ENCODE data around the gene HSPH1.
"Not testable (repeated sequence)": the region's sequence is repeated elsewhere in the genome, so short reads cannot be mapped to it uniquely, and the experiment has no call there.

DNA sequence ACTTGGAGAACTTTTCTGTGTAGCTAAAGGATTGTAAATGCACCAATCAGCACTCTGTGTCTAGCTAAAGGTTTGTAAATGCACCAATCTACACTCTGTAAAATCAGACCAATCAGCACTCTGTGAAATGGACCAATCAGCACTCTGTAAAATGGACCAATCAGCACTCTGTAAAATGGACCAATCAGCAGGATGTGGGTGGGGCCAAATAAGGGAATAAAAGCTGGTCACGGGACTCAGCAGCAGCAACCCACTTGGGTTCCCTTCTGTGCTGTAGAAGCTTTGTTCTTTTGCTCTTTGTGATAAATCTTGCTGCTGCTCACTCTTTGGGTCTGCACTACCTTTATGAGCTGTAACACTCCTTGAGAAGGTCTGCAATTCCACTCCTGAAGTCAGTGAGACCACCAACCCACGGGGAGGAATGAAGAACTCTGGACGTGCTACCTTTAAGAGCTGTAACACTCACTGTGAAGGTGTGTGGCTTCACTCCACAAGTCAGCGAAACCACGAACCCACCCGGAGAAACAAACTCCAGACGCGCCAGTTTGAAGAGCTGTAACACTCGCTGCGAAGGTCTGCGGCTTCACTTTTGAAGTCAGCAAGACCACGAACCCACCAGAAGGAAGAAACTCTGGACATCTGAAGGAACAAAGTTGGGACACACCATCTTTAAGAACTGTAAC is 16.2 kb upstream of the HSPH1 start:
- not testable (repeated sequence) for TF ChIP-seq ZNF501, ZSCAN25 (CRISPR knock-in tag; IDR thresholded peaks at IDR 0.05)
- TF ChIP-seq, protein P1, sequence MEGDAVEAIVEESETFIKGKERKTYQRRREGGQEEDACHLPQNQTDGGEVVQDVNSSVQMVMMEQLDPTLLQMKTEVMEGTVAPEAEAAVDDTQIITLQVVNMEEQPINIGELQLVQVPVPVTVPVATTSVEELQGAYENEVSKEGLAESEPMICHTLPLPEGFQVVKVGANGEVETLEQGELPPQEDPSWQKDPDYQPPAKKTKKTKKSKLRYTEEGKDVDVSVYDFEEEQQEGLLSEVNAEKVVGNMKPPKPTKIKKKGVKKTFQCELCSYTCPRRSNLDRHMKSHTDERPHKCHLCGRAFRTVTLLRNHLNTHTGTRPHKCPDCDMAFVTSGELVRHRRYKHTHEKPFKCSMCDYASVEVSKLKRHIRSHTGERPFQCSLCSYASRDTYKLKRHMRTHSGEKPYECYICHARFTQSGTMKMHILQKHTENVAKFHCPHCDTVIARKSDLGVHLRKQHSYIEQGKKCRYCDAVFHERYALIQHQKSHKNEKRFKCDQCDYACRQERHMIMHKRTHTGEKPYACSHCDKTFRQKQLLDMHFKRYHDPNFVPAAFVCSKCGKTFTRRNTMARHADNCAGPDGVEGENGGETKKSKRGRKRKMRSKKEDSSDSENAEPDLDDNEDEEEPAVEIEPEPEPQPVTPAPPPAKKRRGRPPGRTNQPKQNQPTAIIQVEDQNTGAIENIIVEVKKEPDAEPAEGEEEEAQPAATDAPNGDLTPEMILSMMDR (CRISPR knock-in tag; IDR thresholded peaks at IDR 0.05) = not testable (repeated sequence)

Data from HepG2 (cell line).